DMS 273 treated with DMSO at 0.1 percent for 48 hours (cell line): ENCODE results near the gene NFIX.

Experiments used
- DNase-seq: peaks from one replicate; lab custom pipeline; 2025; lab: John Stamatoyannopoulos, UW

The NFIX gene

GRCh38 chr19:13037161-13037560 lies 41.9 kb downstream of the NFIX start:
- no peak for DNase-seq

GRCh38 chr19:13037731-13038130 lies 42.5 kb downstream of the NFIX start:
- DNase-seq, result no peak

GRCh38 chr19:13038306-13039210 lies 43.3 kb downstream of the NFIX start:
- no peak for DNase-seq

- DNase-seq, result no peak
These were observed 44.0 kb downstream of the NFIX start for GRCh38 chr19:13039211-13039789.

- no peak for DNase-seq
These were observed 45.1 kb downstream of the NFIX start for GRCh38 chr19:13040232-13040947.

- DNase-seq, result no peak
These were observed 45.6 kb downstream of the NFIX start for GRCh38 chr19:13040948-13041292.

- no peak for DNase-seq
These were observed 47.3 kb downstream of the NFIX start for GRCh38 chr19:13042443-13043130.

GRCh38 chr19:13043285-13043684 lies 48.0 kb downstream of the NFIX start:
- no peak for DNase-seq

GRCh38 chr19:13044231-13044836 lies 49.1 kb downstream of the NFIX start:
- no peak for DNase-seq

GRCh38 chr19:13045812-13046211 lies 50.5 kb downstream of the NFIX start:
- DNase-seq, result no peak

- no peak for DNase-seq
These were observed 52.1 kb downstream of the NFIX start for GRCh38 chr19:13047374-13047773.

GRCh38 chr19:13050274-13050673 lies 55.0 kb downstream of the NFIX start:
- no peak for DNase-seq

- no peak for DNase-seq
These were observed 56.4 kb downstream of the NFIX start for GRCh38 chr19:13051557-13052165.

GRCh38 chr19:13052447-13053175 lies 57.3 kb downstream of the NFIX start:
- no peak for DNase-seq

GRCh38 chr19:13053238-13053637 lies 58.0 kb downstream of the NFIX start:
- no peak for DNase-seq

GRCh38 chr19:13053761-13054625 lies 58.7 kb downstream of the NFIX start:
- DNase-seq, result no peak

GRCh38 chr19:13054626-13055212 lies 59.4 kb downstream of the NFIX start:
- DNase-seq, result no peak

GRCh38 chr19:13055213-13056051 lies 60.2 kb downstream of the NFIX start:
- DNase-seq, result no peak
